IMR-90 (cell line): ENCODE results near the gene PGF. TPM values are rescaled to one million over a fixed set of nuclear protein-coding genes. Genes with fewer than 3 reads are reported as not detected.

Experiments used
- ATAC-seq: fragments of 200-7000 bp; cut with Tn5 transposase; 2 replicates; pipeline ENCODE4 v1.9.1; 2020; ENCODE audit warnings: low read depth, mild to moderate bottlenecking, moderate library complexity
- BruUV-seq: library from RNA; stranded (reverse); fragments of 400-500 nt; replicated peaks from 2 replicates; lab custom pipeline; 2021; lab: Mats Ljungman, UMichigan
- CTCF ChIA-PET: fragments of 300-600 bp; formaldehyde crosslinking; extraction: SDS; loops from one replicate; lab custom pipeline; 2021; ENCODE audit warnings: antibody characterized with exemption; lab: Yijun Ruan, JAX
- POLR2A ChIA-PET: fragments of 300-600 bp; sonication (Branson Sonifier 250); formaldehyde crosslinking; loops from one replicate; lab custom pipeline; 2022; ENCODE audit warnings: antibody characterized with exemption; ENCODE audit not compliant: unreplicated experiment; lab: Charles Lee
- DNase-seq: peaks from one replicate; pipeline ENCODE4 v3.0.0; 2013
- H2AFZ ChIP-seq: replicated peaks from 2 replicates; pipeline ENCODE3; 2013; ENCODE audit warnings: low read length, mild to moderate bottlenecking; ENCODE audit not compliant: poor library complexity
- H2AK5ac ChIP-seq: 2 replicates; pipeline ENCODE4 v1.6.1; 2013; ENCODE audit warnings: low read depth, low read length, inconsistent platforms
- H2AK9ac ChIP-seq: replicated peaks from 2 replicates; pipeline ENCODE3; 2013; ENCODE audit warnings: mild to moderate bottlenecking, low read depth, low read length, moderate library complexity; ENCODE audit not compliant: poor library complexity
- H2BK120ac ChIP-seq: 2 replicates; pipeline ENCODE4 v1.6.1; 2013; ENCODE audit warnings: low read depth, low read length, inconsistent platforms
- H2BK15ac ChIP-seq: 3 replicates; pipeline ENCODE4 v1.6.1; 2013; ENCODE audit warnings: low read depth, low read length, inconsistent platforms
- H2BK20ac ChIP-seq: 2 replicates; pipeline ENCODE4 v1.6.1; 2013; ENCODE audit warnings: low read depth, mild to moderate bottlenecking, inconsistent platforms, low read length, moderate library complexity
- H2BK5ac ChIP-seq: 2 replicates; pipeline ENCODE4 v1.6.1; 2013; ENCODE audit warnings: mild to moderate bottlenecking, low read depth, low read length, inconsistent platforms; ENCODE audit not compliant: poor library complexity, severe bottlenecking
- H3K14ac ChIP-seq: replicated peaks from 2 replicates; pipeline ENCODE4 v1.6.1; 2013; ENCODE audit warnings: low read depth, low read length, inconsistent platforms
- H3K18ac ChIP-seq: 2 replicates; pipeline ENCODE4 v1.6.1; 2013; ENCODE audit warnings: low read depth, low read length, control low read depth
- H3K23ac ChIP-seq: 2 replicates; pipeline ENCODE4 v1.6.1; 2013; ENCODE audit warnings: low read depth, low read length, inconsistent platforms
- H3K27ac ChIP-seq: 2 replicates; pipeline ENCODE4 v1.5.1; 2013; ENCODE audit warnings: mild to moderate bottlenecking, control low read depth, low read length; ENCODE audit not compliant: insufficient read depth
- H3K27me3 ChIP-seq: 2 replicates; pipeline ENCODE4 v1.6.1; 2013; ENCODE audit warnings: low read length; ENCODE audit not compliant: control insufficient read depth, insufficient read depth
- H3K36me3 ChIP-seq: 2 replicates; pipeline ENCODE4 v1.6.1; 2013; ENCODE audit warnings: low read length, mixed read lengths; ENCODE audit not compliant: control insufficient read depth, insufficient read depth
- H3K4ac ChIP-seq: 2 replicates; pipeline ENCODE4 v1.6.1; 2013; ENCODE audit warnings: low read depth, low read length, inconsistent platforms
- H3K4me1 ChIP-seq: 2 replicates; pipeline ENCODE4 v1.6.1; 2013; ENCODE audit warnings: low read length, mixed read lengths; ENCODE audit not compliant: control insufficient read depth, insufficient read depth
- H3K4me2 ChIP-seq: 2 replicates; pipeline ENCODE4 v1.6.1; 2013; ENCODE audit warnings: low read depth, mild to moderate bottlenecking, control low read depth, low read length, moderate library complexity
- H3K4me3 ChIP-seq: 2 replicates; pipeline ENCODE4 v1.5.1; 2013; ENCODE audit warnings: low read depth, mild to moderate bottlenecking, control low read depth, low read length, moderate library complexity; ENCODE audit not compliant: insufficient read depth
- H3K56ac ChIP-seq: 2 replicates; pipeline ENCODE4 v1.6.1; 2013; ENCODE audit warnings: low read length, inconsistent platforms; ENCODE audit not compliant: insufficient read depth; ENCODE audit errors: extremely low read depth
- H3K79me1 ChIP-seq, 2 experiments: 2 replicates each; pipeline ENCODE4 v1.6.1; 2013; ENCODE audit warnings: low read length in 2 of 2, inconsistent platforms in 1 of 2, low read depth in 1 of 2
- H3K9ac ChIP-seq: 2 replicates; pipeline ENCODE4 v1.6.1; 2013; ENCODE audit warnings: low read depth, low read length, control low read depth
- H3K9me1 ChIP-seq: 2 replicates; pipeline ENCODE4 v1.6.1; 2013; ENCODE audit warnings: low read length, inconsistent platforms; ENCODE audit not compliant: insufficient read depth
- H3K9me3 ChIP-seq: 2 replicates; pipeline ENCODE4 v1.6.1; 2013; ENCODE audit warnings: low read length; ENCODE audit not compliant: control insufficient read depth, insufficient read depth
- H4K20me1 ChIP-seq: 2 replicates; pipeline ENCODE4 v1.6.1; 2013; ENCODE audit warnings: low read length, inconsistent platforms; ENCODE audit not compliant: insufficient read depth
- H4K5ac ChIP-seq: 2 replicates; pipeline ENCODE4 v1.6.1; 2013; ENCODE audit warnings: mild to moderate bottlenecking, low read depth, low read length, control low read depth
- H4K8ac ChIP-seq, 2 experiments: 2 replicates each; pipeline ENCODE4 v1.6.1; 2013; ENCODE audit warnings: low read depth in 2 of 2, low read length in 2 of 2, control low read depth in 1 of 2, inconsistent platforms in 1 of 2
- H4K91ac ChIP-seq: 2 replicates; pipeline ENCODE4 v1.6.1; 2013; ENCODE audit warnings: low read depth, low read length, inconsistent platforms; ENCODE audit not compliant: insufficient read depth
- BHLHE40 ChIP-seq: fragments of 150-350 bp; IDR thresholded peaks from 2 replicates; pipeline ENCODE4 v1.6.1; 2016; ENCODE audit warnings: mild to moderate bottlenecking, low read depth, low read length
- CEBPB ChIP-seq: IDR thresholded peaks from 2 replicates; pipeline ENCODE4 v1.6.1; 2012; ENCODE audit warnings: low read depth, low read length, improper control_type of control experiment
- CHD1 ChIP-seq: IDR thresholded peaks from 2 replicates; pipeline ENCODE4 v1.6.1; 2012; ENCODE audit warnings: low read depth, low read length, improper control_type of control experiment
- CTCF ChIP-seq: conservative IDR thresholded peaks from 2 replicates; pipeline ENCODE4 v1.5.1; 2012; ENCODE audit warnings: mild to moderate bottlenecking, low read depth, low read length, improper control_type of control experiment
- FOS ChIP-seq: fragments of 150-350 bp; IDR thresholded peaks from 2 replicates; pipeline ENCODE4 v1.6.1; 2016; ENCODE audit warnings: low read depth, low read length
- MAFK ChIP-seq: IDR thresholded peaks from 2 replicates; pipeline ENCODE4 v1.6.1; 2012; ENCODE audit warnings: low read depth, low read length, improper control_type of control experiment
- MAZ ChIP-seq: IDR thresholded peaks from 2 replicates; pipeline ENCODE4 v1.6.1; 2012; ENCODE audit warnings: low read depth, mild to moderate bottlenecking, low read length, improper control_type of control experiment, moderate library complexity, borderline replicate concordance
- MXI1 ChIP-seq: IDR thresholded peaks from 2 replicates; pipeline ENCODE4 v1.6.1; 2012; ENCODE audit warnings: low read depth, mild to moderate bottlenecking, low read length, moderate library complexity, borderline replicate concordance
- NFE2L2 ChIP-seq: fragments of 150-350 bp; IDR thresholded peaks from 2 replicates; pipeline ENCODE4 v1.6.1; 2016; ENCODE audit warnings: low read depth, mild to moderate bottlenecking, low read length
- POLR2A ChIP-seq: IDR thresholded peaks from 2 replicates; pipeline ENCODE4 v1.6.1; 2012; ENCODE audit warnings: mild to moderate bottlenecking, low read depth, low read length
- RAD21 ChIP-seq: IDR thresholded peaks from 2 replicates; pipeline ENCODE4 v1.6.1; 2012; ENCODE audit warnings: low read length, improper control_type of control experiment
- RCOR1 ChIP-seq: IDR thresholded peaks from 2 replicates; pipeline ENCODE4 v1.6.1; 2012; ENCODE audit warnings: mild to moderate bottlenecking, low read length, improper control_type of control experiment; ENCODE audit not compliant: insufficient replicate concordance
- RFX5 ChIP-seq: IDR thresholded peaks from 2 replicates; pipeline ENCODE4 v1.8.0; 2012; ENCODE audit warnings: low read depth, mild to moderate bottlenecking, low read length, moderate library complexity
- SMC3 ChIP-seq: fragments of 150-350 bp; IDR thresholded peaks from 2 replicates; pipeline ENCODE4 v1.6.1; 2016; ENCODE audit warnings: low read depth, mild to moderate bottlenecking, antibody characterized with exemption, low read length, moderate library complexity
- USF2 ChIP-seq: fragments of 150-350 bp; IDR thresholded peaks from 2 replicates; pipeline ENCODE4 v1.6.1; 2017; ENCODE audit warnings: mild to moderate bottlenecking, antibody characterized with exemption, low read length, low read depth
- WGBS, 2 experiments: methylation state at CpG; one replicate each; pipeline versions ENCODE4 v1.1.5 to v1.1.7; 2013; ENCODE audit warnings: missing lambda C conversion rate in 2 of 2; ENCODE audit not compliant: insufficient read length in 1 of 2; ENCODE audit errors: extremely low coverage in 2 of 2; 5-methylcytosine and 5-hydroxymethylcytosine counted together
- dilution Hi-C: fragments of 300-500 bp; cut with HindIII; formaldehyde crosslinking; loops from one replicate; pipeline ENCODE4 v1.14.3; 2018; ENCODE audit warnings: low sequenced_read_pairs; ENCODE audit not compliant: unreplicated experiment
- in situ Hi-C: fragments of 300-500 bp; cut with MboI; formaldehyde crosslinking; loops from 3 replicates; pipeline ENCODE4 v1.14.3; 2019; ENCODE audit warnings: low sequenced_read_pairs, inconsistent platforms, mixed read lengths
- intact Hi-C: fragments of 100-400 bp; cut with micrococcal nuclease; formaldehyde crosslinking; loops from 2 replicates; pipeline ENCODE4 v1.10.0; 2022
- polyA plus RNA-seq, 3 experiments: library from polyadenylated mRNA; depleted of rRNA; stranded (reverse); fragments of >200 nt; gene quantifications; 2 replicates each; pipeline ENCODE4 v1.2.3, GENCODE V29; 2012; ENCODE audit warnings: low replicate concordance in 1 of 3
- total RNA-seq: library from RNA; depleted of rRNA; stranded (reverse); fragments of >200 nt; gene quantifications from 2 replicates; pipeline ENCODE4 v1.2.3, GENCODE V29; 2012
- TF ChIP-seq, protein P1 (sequence below): fragments of 150-350 bp; IDR thresholded peaks from 2 replicates; pipeline ENCODE4 v1.6.1; 2016; ENCODE audit warnings: low read depth, mild to moderate bottlenecking, low read length, moderate library complexity, borderline replicate concordance

The PGF gene
- total and polyA plus RNA-seq, 2 of the 4 experiments (the other 2 are of a cell fraction) = 0.36 to 0.39 TPM

DNA sequence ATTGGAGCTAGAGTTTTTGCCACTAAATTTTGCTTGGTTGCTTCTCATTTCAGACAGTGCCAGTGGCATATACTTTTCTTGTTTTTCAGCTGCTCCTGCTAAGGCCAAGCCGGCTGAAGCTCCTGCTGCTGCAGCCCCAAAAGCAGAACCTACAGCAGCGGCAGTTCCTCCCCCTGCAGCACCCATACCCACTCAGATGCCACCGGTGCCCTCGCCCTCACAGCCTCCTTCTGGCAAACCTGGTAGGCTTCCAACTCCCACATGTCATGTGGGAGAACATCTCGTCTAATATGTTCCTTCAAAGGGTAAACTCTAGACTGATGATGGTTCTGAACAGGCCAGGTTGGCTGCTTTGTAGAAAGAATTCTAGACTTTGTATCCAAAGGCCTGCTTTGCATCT is 62.7 kb downstream of the PGF start:
- Histone ChIP-seq H4K5ac (no peak overlapping the region), H2BK15ac (no peak overlapping the region), H3K23ac (no peak overlapping the region), H3K9me3 (no peaks in the 10 kb centered on the region), H2AFZ (no peak overlapping the region), H3K4me3 (no peak overlapping the region), H3K27me3 (no peaks in the 10 kb centered on the region), H4K20me1 (peaks cover 20% of the 10 kb centered on the region), H3K9me1 (peaks cover 2% of the 10 kb centered on the region; the same call in 1 of the 2 replicates), H2BK20ac (no peak overlapping the region), H2AK5ac (no peak overlapping the region), H2AK9ac (no peak overlapping the region), H3K4me2 (no peak overlapping the region), H3K56ac (no peak overlapping the region), H3K14ac (no peak overlapping the region), H3K27ac (no peak overlapping the region), H2BK120ac (no peak overlapping the region), H2BK5ac (no peak overlapping the region), H3K4ac (no peak overlapping the region), H3K4me1 (peaks cover 6% of the 10 kb centered on the region), H3K9ac (no peak overlapping the region), H4K91ac (no peak overlapping the region), H3K36me3 (peaks cover 65% of the 10 kb centered on the region), H3K18ac (no peak overlapping the region), H3K79me1 (peaks cover 44 to 72% of the 10 kb centered on the region in 2 experiments), H4K8ac (no peak overlapping the region)
- DNase-seq (no peak), ATAC-seq (no peak)
- TF ChIP-seq BHLHE40 (no peak), SMC3 (no peak), CHD1 (no peak), MAZ (no peak), POLR2A (no peak), MAFK (no peak), CTCF (no peak), FOS (no peak), USF2 (no peak), RCOR1 (no peak), NFE2L2 (no peak), RFX5 (no peak), CEBPB (no peak), RAD21 (no peak), MXI1 (no peak)
- TF ChIP-seq, protein P1, sequence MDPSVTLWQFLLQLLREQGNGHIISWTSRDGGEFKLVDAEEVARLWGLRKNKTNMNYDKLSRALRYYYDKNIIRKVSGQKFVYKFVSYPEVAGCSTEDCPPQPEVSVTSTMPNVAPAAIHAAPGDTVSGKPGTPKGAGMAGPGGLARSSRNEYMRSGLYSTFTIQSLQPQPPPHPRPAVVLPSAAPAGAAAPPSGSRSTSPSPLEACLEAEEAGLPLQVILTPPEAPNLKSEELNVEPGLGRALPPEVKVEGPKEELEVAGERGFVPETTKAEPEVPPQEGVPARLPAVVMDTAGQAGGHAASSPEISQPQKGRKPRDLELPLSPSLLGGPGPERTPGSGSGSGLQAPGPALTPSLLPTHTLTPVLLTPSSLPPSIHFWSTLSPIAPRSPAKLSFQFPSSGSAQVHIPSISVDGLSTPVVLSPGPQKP = no peak
- ChIA-PET CTCF (interaction anchor here (0.5 kb wide), 1 partner anchor 197 kb away, joined by 4 read pairs; no protein-coding TSS in a partner anchor), POLR2A (no interaction called here)
- in situ Hi-C loops (no loop called here), dilution Hi-C loops (no loop called here), intact Hi-C loops (no loop called here)
- no TSS peak for BruUV-seq
- no CpG with 5 or more reads among the region's 5 CpGs for WGBS, 2 experiments
